ENCODE data around the gene CADPS2. TPM values are rescaled to one million over a fixed set of nuclear protein-coding genes. Genes with fewer than 3 reads are reported as not detected.

CADPS2 gene
- total and polyA plus RNA-seq, 2 donors (not counting 1 experiment from before 2014, with no cell fraction given) = not detected

DNA sequence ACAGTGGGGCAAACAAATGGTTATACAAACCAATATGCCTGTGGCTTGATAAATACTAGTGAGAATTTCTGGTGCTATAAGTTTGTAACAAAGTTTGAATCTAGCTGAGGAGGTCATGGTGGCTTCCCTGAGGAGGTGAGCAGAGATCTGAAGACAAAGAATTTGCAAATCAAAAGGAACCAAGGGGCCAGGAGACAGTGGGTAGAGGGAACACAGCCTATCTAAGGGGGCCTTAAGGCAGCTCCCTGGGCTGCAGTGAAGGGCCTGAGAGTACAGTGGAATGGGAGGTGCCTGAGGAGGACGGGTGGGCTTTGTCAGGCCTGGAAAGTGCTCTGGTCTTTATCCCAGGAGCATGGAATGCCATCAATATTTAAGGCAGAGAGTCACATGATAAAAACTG, 209.1 kb downstream of the CADPS2 start:
- POLR2A ChIA-PET = no interaction called here
- Histone ChIP-seq H3K4me3 (ENCODE audit: control extremely low read depth in 1 of 5, extremely low read depth in 1 of 5, insufficient read depth in 1 of 5, low read depth in 2 of 5, low read length in 4 of 5) (no peak overlapping the region), H3K79me2 (ENCODE audit: control insufficient read depth, insufficient read depth, low read length) (no peaks in the 10 kb centered on the region), H2AFZ (ENCODE audit: insufficient read depth, low read depth, low read length, poor library complexity, severe bottlenecking) (no peak overlapping the region), H3K27me3 (replicated peaks in 1 of 4; ENCODE audit: control extremely low read depth in 1 of 4, control insufficient read depth in 3 of 4, insufficient read depth in 4 of 4, low read length in 3 of 4) (no peaks in the 10 kb centered on the region), H4K20me1 (ENCODE audit: control insufficient read depth, insufficient read depth, low read length, poor library complexity, severe bottlenecking) (no peaks in the 10 kb centered on the region), H3K4me1 (ENCODE audit: control insufficient read depth in 2 of 2, insufficient read depth in 2 of 2, low read length in 2 of 2) (no peaks in the 10 kb centered on the region), H3K4me2 (replicated peaks; ENCODE audit: low read depth, low read length, poor library complexity, severe bottlenecking) (no peak overlapping the region), H3K9me3 (ENCODE audit: control extremely low read depth in 1 of 3, control insufficient read depth in 2 of 3, insufficient read depth in 1 of 3, low read length in 2 of 3) (peaks cover 0 to 6% (median 0%) of the 10 kb centered on the region in 3 donors), H3K36me3 (replicated peaks in 1 of 2; ENCODE audit: control extremely low read depth in 1 of 2, control insufficient read depth in 1 of 2, extremely low read depth in 1 of 2, insufficient read depth in 2 of 2, low read length in 1 of 2) (no peaks in the 10 kb centered on the region), H3K9ac (ENCODE audit: low read length) (no peak overlapping the region), H3K27ac (ENCODE audit: low read length in 2 of 2) (no peak overlapping the region)
- Mint-ChIP-seq H3K4me3 (no peak overlapping the region), H3K27me3 (no peaks in the 10 kb centered on the region), H3K27ac (no peak overlapping the region), H3K4me1 (no peaks in the 10 kb centered on the region), H3K9me3 (ENCODE audit: insufficient read depth) (peaks cover 6% of the 10 kb centered on the region)
- TF ChIP-seq EZH2 (IDR thresholded peaks at IDR 0.05; ENCODE audit: borderline replicate concordance, insufficient read depth, low read depth, low read length, poor library complexity, severe bottlenecking) = no peak
- TF ChIP-seq, protein P1, sequence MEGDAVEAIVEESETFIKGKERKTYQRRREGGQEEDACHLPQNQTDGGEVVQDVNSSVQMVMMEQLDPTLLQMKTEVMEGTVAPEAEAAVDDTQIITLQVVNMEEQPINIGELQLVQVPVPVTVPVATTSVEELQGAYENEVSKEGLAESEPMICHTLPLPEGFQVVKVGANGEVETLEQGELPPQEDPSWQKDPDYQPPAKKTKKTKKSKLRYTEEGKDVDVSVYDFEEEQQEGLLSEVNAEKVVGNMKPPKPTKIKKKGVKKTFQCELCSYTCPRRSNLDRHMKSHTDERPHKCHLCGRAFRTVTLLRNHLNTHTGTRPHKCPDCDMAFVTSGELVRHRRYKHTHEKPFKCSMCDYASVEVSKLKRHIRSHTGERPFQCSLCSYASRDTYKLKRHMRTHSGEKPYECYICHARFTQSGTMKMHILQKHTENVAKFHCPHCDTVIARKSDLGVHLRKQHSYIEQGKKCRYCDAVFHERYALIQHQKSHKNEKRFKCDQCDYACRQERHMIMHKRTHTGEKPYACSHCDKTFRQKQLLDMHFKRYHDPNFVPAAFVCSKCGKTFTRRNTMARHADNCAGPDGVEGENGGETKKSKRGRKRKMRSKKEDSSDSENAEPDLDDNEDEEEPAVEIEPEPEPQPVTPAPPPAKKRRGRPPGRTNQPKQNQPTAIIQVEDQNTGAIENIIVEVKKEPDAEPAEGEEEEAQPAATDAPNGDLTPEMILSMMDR (IDR thresholded peaks at IDR 0.05) = no peak
- CTCF ChIA-PET = no interaction called here
- ATAC-seq (ENCODE audit: low read depth) (no peak), DNase-seq (no peak)
- intact Hi-C loops (cut with micrococcal nuclease) = no loop called here
- 33% methylated on average over 1 of the region's 1 CpG for WGBS (ENCODE audit: insufficient coverage)

- DNase-seq = no peak
- Histone ChIP-seq H3K36me3 (replicated peaks in 1 of 2; ENCODE audit: control extremely low read depth in 1 of 2, control insufficient read depth in 1 of 2, extremely low read depth in 1 of 2, insufficient read depth in 2 of 2, low read length in 1 of 2) (no peaks in the 10 kb centered on the region), H3K4me2 (replicated peaks; ENCODE audit: low read depth, low read length, poor library complexity, severe bottlenecking) (no peak overlapping the region), H4K20me1 (ENCODE audit: control insufficient read depth, insufficient read depth, low read length, poor library complexity, severe bottlenecking) (no peaks in the 10 kb centered on the region), H3K27ac (ENCODE audit: low read length in 2 of 2) (no peak overlapping the region), H3K27me3 (replicated peaks in 1 of 4; ENCODE audit: control extremely low read depth in 1 of 4, control insufficient read depth in 3 of 4, insufficient read depth in 4 of 4, low read length in 3 of 4) (no peaks in the 10 kb centered on the region), H3K4me1 (ENCODE audit: control insufficient read depth in 2 of 2, insufficient read depth in 2 of 2, low read length in 2 of 2) (no peaks in the 10 kb centered on the region), H3K9me3 (ENCODE audit: control extremely low read depth in 1 of 3, control insufficient read depth in 2 of 3, insufficient read depth in 1 of 3, low read length in 2 of 3) (peaks cover 0 to 6% (median 0%) of the 10 kb centered on the region in 3 donors), H3K79me2 (ENCODE audit: control insufficient read depth, insufficient read depth, low read length) (no peaks in the 10 kb centered on the region), H3K9ac (ENCODE audit: low read length) (no peak overlapping the region), H2AFZ (ENCODE audit: insufficient read depth, low read depth, low read length, poor library complexity, severe bottlenecking) (no peak overlapping the region), H3K4me3 (ENCODE audit: control extremely low read depth in 1 of 5, extremely low read depth in 1 of 5, insufficient read depth in 1 of 5, low read depth in 2 of 5, low read length in 4 of 5) (no peak overlapping the region)
- no CpG with 5 or more reads among the region's 2 CpGs for WGBS (ENCODE audit: insufficient coverage)
- no peak for TF ChIP-seq EZH2 (IDR thresholded peaks at IDR 0.05; ENCODE audit: borderline replicate concordance, insufficient read depth, low read depth, low read length, poor library complexity, severe bottlenecking)
- TF ChIP-seq, protein P1 (IDR thresholded peaks at IDR 0.05) = no peak
- intact Hi-C loops (cut with micrococcal nuclease) = no loop called here
- no peak for ATAC-seq (ENCODE audit: low read depth)
- POLR2A ChIA-PET = no interaction called here
- CTCF ChIA-PET = no interaction called here
- no peak overlapping the region for H3K4me3 Mint-ChIP-seq
- no peak overlapping the region for H3K27ac Mint-ChIP-seq
- peaks cover 6% of the 10 kb centered on the region for H3K9me3 Mint-ChIP-seq (ENCODE audit: insufficient read depth)
- no peaks in the 10 kb centered on the region for H3K27me3 Mint-ChIP-seq
- no peaks in the 10 kb centered on the region for H3K4me1 Mint-ChIP-seq
These were observed 209.8 kb downstream of the CADPS2 start for GRCh38 chr7:122676466-122676865.
